Cerebellar nuclear complex (tissue), 1 donor: ENCODE results near the gene NKD1.
"Not testable (repeated sequence)": the region's sequence is repeated elsewhere in the genome, so short reads cannot be mapped to it uniquely, and the experiment has no call there.

ENCODE experiments used
- DNase-seq, 2 experiments: peaks; one replicate each; lab custom pipeline; 2025; lab: John Stamatoyannopoulos, UW

NKD1 gene

GRCh38 chr16:50519602-50520001, 28.6 kb upstream of the NKD1 start:
- no peak for DNase-seq

DNA sequence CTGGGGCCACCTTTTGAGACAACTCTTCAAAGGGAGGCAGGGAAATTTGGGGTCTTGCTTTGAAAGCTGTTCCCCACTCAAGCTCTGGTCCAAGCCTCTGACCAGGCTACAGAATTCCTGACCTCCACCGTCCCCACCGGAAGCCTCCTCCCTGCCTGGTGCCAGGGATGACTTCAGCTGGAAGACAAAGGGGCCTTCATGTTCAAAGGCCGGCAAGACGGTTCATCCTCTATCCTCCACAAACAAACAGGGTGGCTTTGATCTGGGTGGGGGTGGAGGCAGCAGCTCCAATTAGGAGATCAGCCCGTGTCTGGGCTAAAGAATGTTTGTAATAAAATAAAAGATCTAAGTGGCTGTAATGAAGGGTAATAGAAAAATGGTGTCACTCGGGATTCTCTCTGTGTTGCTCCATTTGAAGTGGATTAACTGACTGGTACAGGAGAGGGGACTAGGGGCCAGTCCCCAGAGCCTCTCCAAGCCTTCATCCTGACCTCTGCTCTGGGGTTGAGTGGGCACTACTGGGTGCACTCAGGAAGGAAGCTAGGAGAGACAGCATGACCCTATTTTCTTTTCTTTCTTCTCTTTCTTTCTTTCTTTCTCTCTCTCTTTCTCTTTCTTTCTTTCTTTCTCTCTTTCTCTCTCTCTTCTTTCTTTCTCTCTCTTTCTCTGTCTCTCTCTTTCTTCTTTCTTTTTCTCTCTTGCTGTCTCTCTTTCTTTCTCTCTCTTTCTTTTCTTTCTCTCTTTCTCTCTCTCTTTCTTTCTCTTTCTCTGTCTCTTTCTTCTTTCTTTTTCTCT, 27.5 kb upstream of the NKD1 start:
- DNase-seq, result no peak

DNA sequence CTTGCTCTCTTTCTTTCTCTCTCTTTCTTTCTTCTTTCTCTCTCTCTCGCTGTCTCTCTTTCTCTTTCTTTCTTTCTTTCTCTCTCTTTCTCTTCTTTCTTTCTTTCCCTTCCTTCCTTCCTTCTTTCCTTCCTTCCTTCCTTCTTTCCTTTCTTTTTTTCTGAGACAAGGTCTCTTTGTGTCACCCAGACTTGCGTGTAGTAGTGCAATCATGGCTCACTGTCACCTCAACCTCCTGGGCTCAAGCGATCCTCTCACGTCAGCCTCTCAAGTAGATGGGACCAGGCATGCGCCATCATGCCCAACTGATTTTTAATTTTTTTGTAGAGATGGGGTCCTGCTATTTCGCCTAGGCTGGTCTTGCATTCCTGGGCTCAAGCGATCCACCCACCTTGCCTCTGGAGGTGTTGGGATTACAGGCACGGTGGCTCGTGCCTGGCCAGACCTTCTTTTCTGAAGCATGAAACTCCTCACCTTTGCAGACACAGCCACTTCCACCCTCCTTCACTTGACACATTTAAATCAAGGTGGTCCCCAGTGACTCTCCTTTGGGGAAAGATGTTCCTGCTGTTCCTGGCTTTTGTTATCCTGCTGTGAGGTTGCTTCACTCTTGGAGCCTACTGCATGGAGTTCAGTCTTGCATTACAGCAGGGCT, 26.8 kb upstream of the NKD1 start:
- DNase-seq, result no peak

- DNase-seq, result no peak
Measured at GRCh38 chr16:50522324-50522723, 25.9 kb upstream of the NKD1 start.

- no peak for DNase-seq
Measured at GRCh38 chr16:50523710-50524109, 24.5 kb upstream of the NKD1 start.

- no peak for DNase-seq
Measured at GRCh38 chr16:50525262-50525661, 22.9 kb upstream of the NKD1 start.

- no peak for DNase-seq
Measured at GRCh38 chr16:50525716-50526115, 22.5 kb upstream of the NKD1 start.

- DNase-seq, result no peak
Measured at GRCh38 chr16:50526249-50526648, 21.9 kb upstream of the NKD1 start.

- DNase-seq, result no peak
Measured at GRCh38 chr16:50526796-50527195, 21.4 kb upstream of the NKD1 start.

DNA sequence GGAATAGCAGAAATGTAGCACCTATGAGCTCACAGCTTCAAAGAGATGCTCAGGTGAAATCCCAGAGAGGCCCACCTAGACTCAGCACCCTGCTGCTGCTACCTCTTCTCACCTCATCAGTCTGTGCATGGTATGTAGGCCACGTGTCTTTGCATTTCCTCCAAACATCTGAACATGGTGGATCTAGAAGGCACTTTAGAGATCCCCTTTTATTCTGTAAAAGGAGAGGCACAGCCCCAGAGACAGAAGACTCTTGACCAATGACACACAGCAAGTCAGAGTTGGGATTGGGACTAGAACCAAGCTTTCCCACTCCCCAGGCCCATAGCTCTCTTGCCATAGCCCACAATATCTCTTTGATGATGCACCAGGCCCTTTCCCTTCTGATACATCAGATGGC, 19.4 kb upstream of the NKD1 start:
- no peak for DNase-seq

- no peak for DNase-seq
Measured at GRCh38 chr16:50529334-50529733, 18.9 kb upstream of the NKD1 start.

GRCh38 chr16:50530277-50531236, 17.6 kb upstream of the NKD1 start:
- no peak for DNase-seq

- no peak for DNase-seq
Measured at GRCh38 chr16:50531359-50531758, 16.8 kb upstream of the NKD1 start.

DNA sequence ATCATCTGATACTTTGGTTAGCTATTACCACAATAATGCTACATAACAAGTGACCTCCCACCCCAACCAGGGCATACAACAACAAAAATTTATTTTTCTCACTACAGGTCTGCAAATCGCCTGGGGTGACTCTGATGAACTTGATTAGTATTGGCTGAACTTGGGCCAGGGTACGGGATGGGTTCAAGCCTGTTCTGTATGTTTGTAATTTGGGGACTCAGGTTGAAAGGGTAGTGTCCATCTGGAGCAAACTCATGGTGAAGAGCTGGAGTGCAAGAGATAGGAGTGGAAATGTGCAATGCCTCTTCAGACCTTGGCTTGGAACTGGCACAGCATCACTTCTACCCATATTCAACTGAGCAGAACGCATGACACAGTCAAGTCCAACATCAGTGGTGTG, 16.3 kb upstream of the NKD1 start:
- DNase-seq, result no peak

DNA sequence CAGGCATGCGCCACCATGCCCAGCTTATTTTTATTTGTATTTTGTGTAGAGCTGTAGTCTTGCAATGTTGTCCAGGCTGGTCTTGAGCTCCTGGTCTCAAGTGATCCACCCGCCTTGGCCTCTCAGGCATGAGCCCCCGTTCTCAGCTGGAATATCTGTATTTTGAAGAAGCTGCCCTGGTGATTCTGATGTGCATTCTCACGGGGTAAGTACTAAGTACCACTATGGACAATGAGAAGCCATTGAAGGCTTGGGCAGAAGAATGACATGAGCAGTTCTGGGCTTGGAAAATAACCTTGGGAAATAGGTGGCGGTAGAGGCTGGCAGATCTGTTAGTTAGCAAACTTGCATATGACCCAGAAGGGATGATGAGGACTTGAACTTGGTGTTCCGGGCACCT, 15.6 kb upstream of the NKD1 start:
- no peak for DNase-seq

GRCh38 chr16:50533317-50533716, 14.9 kb upstream of the NKD1 start:
- DNase-seq, result no peak

DNA sequence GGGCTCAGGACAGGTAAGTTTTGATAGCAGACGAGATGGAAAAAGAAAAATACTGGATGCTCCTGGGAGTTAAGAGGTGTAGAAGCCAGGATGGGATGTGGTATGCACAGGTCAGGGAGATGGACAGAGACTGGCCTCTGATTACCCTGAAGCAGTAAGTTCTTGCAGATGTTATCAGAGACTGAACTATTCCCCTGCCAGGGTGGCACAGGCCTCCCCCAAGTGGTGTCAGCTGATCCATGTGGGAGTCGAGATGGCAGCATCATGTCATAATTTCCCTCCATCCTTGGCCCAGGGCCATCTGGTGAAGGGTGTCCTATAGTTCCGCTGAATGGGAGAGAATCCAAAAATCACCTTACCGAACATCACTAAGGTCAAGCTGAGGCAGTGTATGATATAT, 14.1 kb upstream of the NKD1 start:
- no peak for DNase-seq

- DNase-seq, result no peak
Measured at GRCh38 chr16:50534556-50534955, 13.6 kb upstream of the NKD1 start.

- DNase-seq, result no peak
Measured at GRCh38 chr16:50534958-50535357, 13.2 kb upstream of the NKD1 start.

GRCh38 chr16:50535506-50536257, 12.5 kb upstream of the NKD1 start:
- DNase-seq, result no peak

DNA sequence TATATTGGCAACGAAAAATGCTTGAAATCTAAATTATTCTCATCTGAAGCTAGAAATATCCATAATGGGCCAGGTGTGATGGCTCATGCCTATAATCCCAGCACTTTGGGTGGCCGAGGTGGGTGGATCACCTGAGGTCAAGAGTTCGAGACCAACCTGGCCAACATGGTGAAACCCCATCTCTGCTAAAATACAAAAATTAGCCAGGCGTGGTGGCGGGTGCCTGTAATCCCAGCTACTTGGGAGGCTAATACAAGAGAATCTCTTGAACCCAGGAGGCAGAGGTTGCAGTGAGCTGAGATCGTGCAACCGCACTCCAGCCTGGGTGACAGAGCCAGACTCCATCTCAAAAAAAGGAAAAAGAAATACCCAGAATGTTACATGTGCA, 11.9 kb upstream of the NKD1 start:
- not testable (repeated sequence) for DNase-seq
